Kidney (tissue), 14 donors: Measurements from ENCODE around the gene APOO. TPM values are rescaled to one million over a fixed set of nuclear protein-coding genes. Genes with fewer than 3 reads are reported as not detected.
A peak's percentile ranks its signal among the peaks of the same experiment; 100 is the strongest.

Source experiments
- DNase-seq, 5 donors: peaks; one replicate each; pipeline ENCODE4 v3.0.0-alpha.2; 2013 to 2020
- FAIRE-seq: peaks from 2 replicates; lab custom pipeline; 2012; peaks lifted over from hg19 to GRCh38; lab: Jason Lieb, UNC
- H3K27ac ChIP-seq, 2 donors: one replicate each; pipeline ENCODE4 v1.7.0; 2013; ENCODE audit warnings: low read depth in 2 of 2, low read length in 2 of 2, inconsistent platforms in 1 of 2
- H3K27me3 ChIP-seq: one replicate; pipeline ENCODE4 v1.7.1; 2013; ENCODE audit warnings: low read length, inconsistent platforms; ENCODE audit not compliant: control insufficient read depth, insufficient read depth
- H3K36me3 ChIP-seq, 3 donors: one replicate each; pipeline versions ENCODE4 v1.7.0 to v1.7.1; 2013; ENCODE audit warnings: low read length in 3 of 3, control low read depth in 1 of 3, inconsistent platforms in 1 of 3; ENCODE audit not compliant: insufficient read depth in 3 of 3, control insufficient read depth in 2 of 3
- H3K4me1 ChIP-seq, 3 donors: one replicate each; pipeline versions ENCODE4 v1.7.0 to v1.7.1; 2013; ENCODE audit warnings: low read length in 3 of 3, inconsistent platforms in 1 of 3, low read depth in 1 of 3; ENCODE audit not compliant: control insufficient read depth in 2 of 3, insufficient read depth in 2 of 3
- H3K4me3 ChIP-seq, 3 donors: one replicate each; pipeline versions ENCODE4 v1.7.0 to v1.8.1; 2013; ENCODE audit warnings: low read length in 3 of 3, control low read depth in 1 of 3, inconsistent platforms in 1 of 3
- H3K9ac ChIP-seq, 3 donors: one replicate each; pipeline versions ENCODE4 v1.7.0 to v1.7.1; 2013; ENCODE audit warnings: low read length in 3 of 3, control low read depth in 1 of 3, inconsistent platforms in 1 of 3
- H3K9me3 ChIP-seq, 3 donors: one replicate each; pipeline versions ENCODE4 v1.7.0 to v1.7.1; 2013; ENCODE audit warnings: low read length in 3 of 3, control low read depth in 1 of 3, inconsistent platforms in 1 of 3; ENCODE audit not compliant: control insufficient read depth in 2 of 3, insufficient read depth in 1 of 3
- intact Hi-C: fragments of 100-400 bp; cut with DNase I; formaldehyde crosslinking; loops from one replicate; pipeline ENCODE4 v1.11.1; 2022
- polyA plus RNA-seq: library from polyadenylated mRNA; stranded (reverse); fragments of 350-450 nt; fragmentation: Illumina TruSeq; extraction: RNeasy Lipid Tissue Mini Kit (QIAGEN cat#74804); gene quantifications from one replicate; pipeline ENCODE4 v1.2.3, GENCODE V29; 2014; ENCODE audit warnings: low read depth, low replicate concordance; ENCODE audit not compliant: insufficient read depth
- total RNA-seq: library from RNA; stranded (reverse); fragmentation: NEBNext Ultra II Directional; extraction: Animal tissue kit (Norgen Biotek cat#: 25700); gene quantifications from one replicate; pipeline ENCODE4 v1.2.1, GENCODE V29; 2021
- TF ChIP-seq, protein P1 (sequence below): IDR thresholded peaks from 3 replicates; pipeline ENCODE4 v1.5.1; 2012; ENCODE audit warnings: mild to moderate bottlenecking, moderate library complexity, borderline replicate concordance; ENCODE audit not compliant: insufficient read depth; ENCODE audit errors: extremely low read depth
- donor health status: control.
- donor health status: control.
- donor health status: control.
- donor health status: control.
- donor health status: control.
- donor health status: DM: yes; HTN: yes; CAD: no.
- donor health status: Normal renal cell carcinoma (clear cell type).

The APOO gene
- total and polyA plus RNA-seq, 2 donors from 2014 or later, result 30.4 to 110 TPM

GRCh38 chrX:23952984-23953907 lies 45.5 kb upstream of the APOO start:
- intact Hi-C loops, result no loop called here
- Histone ChIP-seq H3K9me3 (no peaks in the 10 kb centered on the region), H3K9ac (no peak overlapping the region), H3K27me3 (no peaks in the 10 kb centered on the region), H3K4me3 (no peak overlapping the region), H3K36me3 (no peaks in the 10 kb centered on the region), H3K27ac (no peak overlapping the region), H3K4me1 (no peaks in the 10 kb centered on the region)
- TF ChIP-seq, protein P1, sequence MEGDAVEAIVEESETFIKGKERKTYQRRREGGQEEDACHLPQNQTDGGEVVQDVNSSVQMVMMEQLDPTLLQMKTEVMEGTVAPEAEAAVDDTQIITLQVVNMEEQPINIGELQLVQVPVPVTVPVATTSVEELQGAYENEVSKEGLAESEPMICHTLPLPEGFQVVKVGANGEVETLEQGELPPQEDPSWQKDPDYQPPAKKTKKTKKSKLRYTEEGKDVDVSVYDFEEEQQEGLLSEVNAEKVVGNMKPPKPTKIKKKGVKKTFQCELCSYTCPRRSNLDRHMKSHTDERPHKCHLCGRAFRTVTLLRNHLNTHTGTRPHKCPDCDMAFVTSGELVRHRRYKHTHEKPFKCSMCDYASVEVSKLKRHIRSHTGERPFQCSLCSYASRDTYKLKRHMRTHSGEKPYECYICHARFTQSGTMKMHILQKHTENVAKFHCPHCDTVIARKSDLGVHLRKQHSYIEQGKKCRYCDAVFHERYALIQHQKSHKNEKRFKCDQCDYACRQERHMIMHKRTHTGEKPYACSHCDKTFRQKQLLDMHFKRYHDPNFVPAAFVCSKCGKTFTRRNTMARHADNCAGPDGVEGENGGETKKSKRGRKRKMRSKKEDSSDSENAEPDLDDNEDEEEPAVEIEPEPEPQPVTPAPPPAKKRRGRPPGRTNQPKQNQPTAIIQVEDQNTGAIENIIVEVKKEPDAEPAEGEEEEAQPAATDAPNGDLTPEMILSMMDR, result no peak
- DNase-seq (peak in 1 of 5 donors; percentile 7), FAIRE-seq (no peak)

DNA sequence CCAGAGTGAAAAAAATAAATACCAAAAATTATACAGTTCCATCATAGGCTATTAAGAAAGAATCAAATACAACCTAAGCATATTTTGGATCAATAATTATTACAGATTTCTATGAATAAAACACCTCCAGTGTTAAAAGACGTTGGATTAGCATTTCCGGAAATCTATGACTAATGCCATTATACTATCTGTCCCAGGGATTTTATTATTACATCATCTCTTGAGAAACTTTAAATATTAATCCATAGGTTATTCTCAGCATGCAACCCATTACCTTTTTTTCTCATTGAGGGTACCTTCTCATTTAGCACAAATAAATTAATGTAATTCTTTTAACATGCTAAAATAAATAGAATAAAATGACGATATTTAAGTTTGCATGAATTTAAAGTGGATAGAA lies 44.7 kb upstream of the APOO start:
- Histone ChIP-seq H3K36me3 (no peaks in the 10 kb centered on the region), H3K9ac (no peak overlapping the region), H3K4me3 (no peak overlapping the region), H3K27me3 (no peaks in the 10 kb centered on the region), H3K4me1 (no peaks in the 10 kb centered on the region), H3K27ac (no peak overlapping the region), H3K9me3 (no peaks in the 10 kb centered on the region)
- TF ChIP-seq, protein P1, result no peak
- intact Hi-C loops, result no loop called here
- FAIRE-seq (no peak), DNase-seq (no peak)

DNA sequence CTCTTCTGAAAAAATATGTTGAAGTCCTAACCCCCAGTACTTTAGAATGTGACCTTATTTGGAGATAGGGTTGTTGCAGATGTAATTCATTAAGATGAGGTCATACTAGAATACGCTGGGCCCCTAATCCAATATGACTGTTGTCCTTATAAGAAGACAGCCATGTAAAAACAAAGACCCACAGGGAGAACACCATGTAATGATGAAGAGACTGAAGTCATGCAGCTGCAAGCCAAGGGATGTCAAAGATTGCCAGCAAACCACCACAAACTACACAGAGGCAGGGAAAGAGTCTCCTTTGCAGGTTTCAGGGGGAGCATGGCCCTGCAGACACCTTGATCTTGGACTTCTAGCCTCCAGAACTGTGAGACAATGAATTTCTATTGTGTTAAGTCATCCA lies 37.5 kb upstream of the APOO start:
- Histone ChIP-seq H3K4me3 (no peak overlapping the region), H3K27me3 (no peaks in the 10 kb centered on the region), H3K27ac (no peak overlapping the region), H3K4me1 (no peaks in the 10 kb centered on the region), H3K9ac (no peak overlapping the region), H3K9me3 (no peaks in the 10 kb centered on the region), H3K36me3 (no peaks in the 10 kb centered on the region)
- FAIRE-seq (no peak), DNase-seq (no peak)
- TF ChIP-seq, protein P1, result no peak
- intact Hi-C loops, result no loop called here
